Activated T-cell treated with anti-CD3 and anti-CD28 coated beads, Interleukin-2, amount 50 U/mL, for 4 hours (primary cell): ENCODE data around the gene XPO4. TPM values are rescaled to one million over a fixed set of nuclear protein-coding genes. Genes with fewer than 3 reads are reported as not detected.
"Not testable (repeated sequence)": the region's sequence is repeated elsewhere in the genome, so short reads cannot be mapped to it uniquely, and the experiment has no call there.

ENCODE experiments used
- ATAC-seq, 2 donors: fragments of 200-7000 bp; cut with Tn5 transposase; one replicate each; pipeline ENCODE4 v1.10.0; 2021
- DNase-seq: peaks from one replicate; pipeline ENCODE4 v3.0.0-alpha.2; 2020
- H3K27me3 Mint-ChIP-seq: one replicate; pipeline ENCODE4 v1.8.0; 2021; ENCODE audit warnings: low read depth, mixed read lengths
- H3K36me3 Mint-ChIP-seq: one replicate; pipeline ENCODE4 v1.8.0; 2022; ENCODE audit warnings: mixed read lengths; ENCODE audit not compliant: insufficient read depth
- H3K4me1 Mint-ChIP-seq: one replicate; pipeline ENCODE4 v1.8.0; 2021; ENCODE audit warnings: low read depth, mixed read lengths
- H3K4me3 Mint-ChIP-seq: one replicate; pipeline ENCODE4 v1.8.0; 2021; ENCODE audit warnings: mild to moderate bottlenecking, moderate library complexity, mixed read lengths
- H3K9me3 Mint-ChIP-seq: one replicate; pipeline ENCODE4 v1.8.0; 2021; ENCODE audit warnings: mixed read lengths
- total RNA-seq, 3 donors: library from RNA; stranded (reverse); gene quantifications; one replicate each; pipeline ENCODE4 v1.2.1, GENCODE V29; 2021

The XPO4 gene
- total RNA-seq, 3 donors from 2014 or later = 31.6 to 38.5 (median 38.1) TPM

DNA sequence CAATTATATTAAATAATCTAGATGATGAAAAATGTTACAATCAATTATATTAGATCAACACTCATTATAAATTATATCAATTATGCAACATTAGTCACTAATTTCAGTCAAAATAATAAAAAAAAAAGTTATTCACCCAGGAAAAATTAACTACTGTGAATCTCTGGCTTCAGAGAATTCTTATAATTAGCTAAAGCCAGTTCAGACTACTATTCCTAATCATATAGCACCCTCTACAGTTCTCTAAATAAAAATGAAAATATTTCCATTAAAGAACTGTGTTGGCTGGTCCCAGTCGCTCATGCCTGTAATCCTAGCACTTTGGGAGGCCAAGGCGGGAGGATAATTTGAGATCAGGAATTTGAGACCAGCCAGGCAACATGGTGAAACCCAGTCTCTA is 33.0 kb downstream of the XPO4 start:
- Mint-ChIP-seq H3K36me3 (peaks cover 17% of the 10 kb centered on the region), H3K9me3 (no peaks in the 10 kb centered on the region), H3K4me1 (peaks cover 28% of the 10 kb centered on the region), H3K27me3 (no peaks in the 10 kb centered on the region), H3K4me3 (no peak overlapping the region)
- ATAC-seq = no peak
- no peak for DNase-seq

DNA sequence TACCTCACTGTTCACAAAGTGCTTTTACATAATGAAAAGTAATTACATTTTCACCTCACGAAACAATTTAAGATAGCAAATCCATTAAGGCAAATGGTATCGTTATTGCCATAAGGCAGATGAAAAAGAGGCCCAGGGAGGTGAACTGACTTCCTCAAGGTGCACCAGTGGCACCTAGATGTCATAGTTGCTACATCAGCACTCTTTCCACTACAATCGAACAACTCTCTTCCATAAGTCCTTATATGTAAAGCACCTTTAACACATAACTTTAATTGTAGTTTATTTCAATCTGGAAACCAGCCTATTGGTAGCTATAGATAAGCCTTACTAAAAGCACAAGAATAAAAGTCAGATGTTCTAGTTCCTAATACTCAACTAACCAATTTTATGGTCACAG is 35.1 kb downstream of the XPO4 start:
- peaks cover 17% of the 10 kb centered on the region for H3K36me3 Mint-ChIP-seq
- H3K27me3 Mint-ChIP-seq = no peaks in the 10 kb centered on the region
- H3K9me3 Mint-ChIP-seq = no peaks in the 10 kb centered on the region
- no peak overlapping the region for H3K4me3 Mint-ChIP-seq
- ATAC-seq (no peak), DNase-seq (no peak)
- peaks cover 21% of the 10 kb centered on the region for H3K4me1 Mint-ChIP-seq

DNA sequence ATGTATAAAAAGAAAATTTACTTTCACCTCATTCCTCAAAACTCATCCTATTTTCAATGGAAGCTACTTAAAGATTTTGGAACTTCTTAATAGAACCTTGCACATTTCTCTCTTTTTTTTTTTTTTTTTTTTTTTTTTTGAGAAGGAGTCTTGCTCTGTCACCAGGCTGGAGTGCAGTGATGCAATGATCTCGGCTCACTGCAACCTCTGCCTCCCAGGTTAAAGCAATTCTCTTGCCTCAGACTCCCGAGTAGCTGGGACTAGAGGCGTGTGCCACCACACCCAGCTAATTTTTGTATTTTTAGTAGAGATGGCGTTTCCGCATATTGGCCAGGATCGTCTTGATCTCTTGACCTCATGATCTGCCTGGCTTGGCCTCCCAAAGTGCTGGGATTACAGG is 40.9 kb downstream of the XPO4 start:
- ATAC-seq, DNase-seq, H3K9me3 Mint-ChIP-seq, H3K4me3 Mint-ChIP-seq, H3K27me3 Mint-ChIP-seq: not testable (repeated sequence)
- H3K4me1 Mint-ChIP-seq = peaks cover 14% of the 10 kb centered on the region
- peaks cover 33% of the 10 kb centered on the region for H3K36me3 Mint-ChIP-seq

DNA sequence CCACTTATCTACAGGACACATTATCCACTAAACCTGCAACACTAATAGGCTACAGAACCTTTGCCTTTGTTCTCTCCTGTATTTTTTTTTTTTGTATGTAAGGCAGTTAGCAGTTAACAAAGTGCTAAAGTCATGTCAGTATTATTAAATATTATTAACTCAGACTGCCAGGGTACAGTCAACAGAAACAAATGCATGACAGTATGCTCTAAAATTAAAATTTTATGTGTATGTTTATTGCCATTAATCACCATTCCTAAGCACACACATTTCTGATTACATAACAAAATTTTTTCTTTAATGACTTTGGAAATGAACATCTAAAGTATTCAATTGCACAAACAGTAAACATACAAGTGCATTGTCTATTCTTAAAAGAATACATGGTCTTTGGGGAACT is 41.7 kb downstream of the XPO4 start:
- no peak for ATAC-seq
- Mint-ChIP-seq H3K4me3 (no peak overlapping the region), H3K36me3 (peaks cover 30% of the 10 kb centered on the region), H3K4me1 (peaks cover 8% of the 10 kb centered on the region), H3K27me3 (no peaks in the 10 kb centered on the region), H3K9me3 (no peaks in the 10 kb centered on the region)
- no peak for DNase-seq

DNA sequence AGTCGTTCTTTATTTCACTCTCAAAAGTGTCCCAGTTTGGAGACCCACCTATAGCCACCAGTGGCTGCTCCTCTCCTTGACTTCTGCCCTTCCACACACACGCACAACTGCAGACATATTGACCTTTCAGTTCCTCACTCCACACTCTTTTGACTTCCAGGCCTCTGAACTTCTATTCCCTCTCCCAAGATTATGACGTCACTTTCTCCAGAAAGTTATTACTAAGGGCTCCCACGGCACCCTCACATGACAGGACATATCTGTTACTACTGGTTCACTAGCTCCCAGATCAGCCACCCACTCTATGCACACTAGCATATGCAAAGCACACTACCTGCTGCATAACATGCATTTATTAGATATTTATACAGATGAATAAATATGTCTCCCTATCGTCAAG is 45.9 kb downstream of the XPO4 start:
- H3K4me3 Mint-ChIP-seq = no peak overlapping the region
- DNase-seq (no peak), ATAC-seq (no peak)
- peaks cover 2% of the 10 kb centered on the region for H3K4me1 Mint-ChIP-seq
- H3K36me3 Mint-ChIP-seq = peaks cover 29% of the 10 kb centered on the region
- H3K27me3 Mint-ChIP-seq = no peaks in the 10 kb centered on the region
- H3K9me3 Mint-ChIP-seq = no peaks in the 10 kb centered on the region

DNA sequence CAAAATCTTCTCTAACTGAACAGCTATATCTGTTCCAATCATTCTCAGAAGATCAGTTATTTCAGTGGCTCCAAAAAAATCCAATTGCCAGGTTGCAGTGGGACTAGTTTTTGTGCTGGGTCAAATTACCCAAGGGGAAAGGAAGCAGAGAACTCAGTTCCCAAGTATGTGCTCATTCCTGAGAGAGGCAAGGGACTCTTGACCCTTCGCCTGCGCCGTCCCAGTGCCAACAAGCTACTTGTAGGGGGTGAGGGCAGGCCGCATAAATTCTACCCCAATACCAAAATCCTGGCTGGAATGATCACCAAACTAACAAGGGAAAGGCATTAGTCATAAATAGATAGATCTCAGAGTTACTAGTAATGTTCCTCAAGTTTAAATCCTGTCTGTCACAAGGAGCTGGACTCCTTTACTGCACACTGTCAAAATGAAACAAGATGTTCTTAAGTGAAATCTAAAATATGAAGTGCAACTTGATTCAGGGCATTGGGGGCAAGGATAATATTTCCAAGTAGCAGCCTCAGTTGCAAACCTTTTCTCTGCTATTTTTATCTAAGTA is 50.6 kb downstream of the XPO4 start:
- no peaks in the 10 kb centered on the region for H3K4me1 Mint-ChIP-seq
- H3K9me3 Mint-ChIP-seq = no peaks in the 10 kb centered on the region
- no peaks in the 10 kb centered on the region for H3K27me3 Mint-ChIP-seq
- ATAC-seq = no peak
- no peak overlapping the region for H3K4me3 Mint-ChIP-seq
- DNase-seq = no peak
- H3K36me3 Mint-ChIP-seq = peaks cover 25% of the 10 kb centered on the region

DNA sequence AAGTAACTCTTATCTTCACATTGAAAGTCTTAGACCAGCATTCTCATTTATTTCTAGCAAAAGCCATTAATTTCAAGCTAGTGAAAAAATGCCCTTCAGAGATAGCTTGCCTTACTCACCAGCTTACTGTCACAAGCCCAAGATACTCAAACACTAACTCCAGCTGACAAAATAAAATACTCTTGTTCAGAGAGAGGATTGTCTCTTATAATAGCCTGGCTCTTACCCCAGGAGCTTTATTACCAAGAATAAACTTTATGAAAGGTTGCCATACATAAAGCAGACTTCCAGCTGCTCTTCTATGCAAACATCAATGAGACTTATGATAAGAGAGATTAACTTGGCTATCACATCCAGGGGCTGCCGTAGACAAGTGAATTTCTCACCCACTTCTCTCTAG is 53.6 kb downstream of the XPO4 start:
- peaks cover 13% of the 10 kb centered on the region for H3K36me3 Mint-ChIP-seq
- DNase-seq = no peak
- H3K4me1 Mint-ChIP-seq = no peaks in the 10 kb centered on the region
- no peak for ATAC-seq
- H3K9me3 Mint-ChIP-seq = no peaks in the 10 kb centered on the region
- H3K4me3 Mint-ChIP-seq = no peak overlapping the region
- no peaks in the 10 kb centered on the region for H3K27me3 Mint-ChIP-seq

DNA sequence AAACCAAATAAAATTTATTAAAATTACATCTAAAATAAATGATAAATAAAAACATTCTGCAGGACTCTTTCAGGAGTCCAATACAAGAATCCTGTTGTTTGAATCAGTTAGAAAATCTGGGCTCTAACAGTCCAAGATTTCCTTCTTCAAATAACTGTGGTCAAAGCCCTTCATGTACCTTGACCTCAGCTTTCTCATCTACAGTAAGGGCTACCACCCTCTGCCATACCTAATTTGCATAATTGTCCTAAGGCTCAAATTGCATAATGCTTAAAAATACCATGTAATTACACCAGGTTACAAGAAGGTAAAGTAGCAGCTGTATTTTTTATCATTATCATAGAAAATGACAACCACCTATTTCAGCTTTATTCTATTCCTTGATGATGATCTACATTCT is 54.3 kb downstream of the XPO4 start:
- no peaks in the 10 kb centered on the region for H3K27me3 Mint-ChIP-seq
- H3K36me3 Mint-ChIP-seq = peaks cover 14% of the 10 kb centered on the region
- DNase-seq (no peak), ATAC-seq (no peak)
- no peak overlapping the region for H3K4me3 Mint-ChIP-seq
- H3K9me3 Mint-ChIP-seq = no peaks in the 10 kb centered on the region
- no peaks in the 10 kb centered on the region for H3K4me1 Mint-ChIP-seq

DNA sequence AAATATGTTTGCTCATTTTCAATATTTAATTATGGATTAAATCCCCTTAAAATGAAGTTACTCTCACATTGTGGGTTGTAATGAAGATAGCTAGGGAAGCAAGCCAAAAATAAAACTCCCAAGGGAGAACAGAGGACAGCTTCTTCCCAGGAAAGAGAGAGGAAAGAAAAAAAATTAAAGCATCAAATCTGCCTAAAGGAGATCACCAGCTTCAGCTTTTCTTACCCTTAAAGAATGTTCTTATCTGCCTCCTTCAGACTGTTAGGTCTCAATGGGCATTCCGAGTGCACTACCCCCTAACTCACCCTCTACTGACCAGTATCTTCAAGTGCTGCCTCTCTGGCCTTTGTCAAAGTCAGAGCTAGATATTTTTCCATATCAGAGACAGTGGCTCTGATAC is 55.2 kb downstream of the XPO4 start:
- H3K4me1 Mint-ChIP-seq = no peaks in the 10 kb centered on the region
- ATAC-seq = no peak
- no peaks in the 10 kb centered on the region for H3K9me3 Mint-ChIP-seq

DNA sequence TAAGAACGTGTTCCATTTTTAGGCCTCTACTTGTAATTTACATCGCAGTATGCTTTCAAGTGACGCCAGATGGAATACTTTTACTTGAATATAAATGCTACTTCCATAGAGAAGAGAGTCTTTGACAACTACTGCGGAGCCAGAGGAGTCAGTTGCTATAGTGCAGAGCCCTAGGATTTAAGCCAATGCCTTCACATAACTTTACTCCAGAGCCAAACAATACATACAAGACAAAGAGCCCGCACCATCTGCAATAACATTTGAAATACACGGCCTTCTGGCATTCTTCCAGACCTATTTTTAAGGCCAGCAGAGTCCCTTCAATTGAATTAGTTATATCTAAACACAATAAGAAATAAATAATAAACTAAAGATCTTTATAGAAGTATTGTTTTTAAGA is 59.4 kb downstream of the XPO4 start:
- no peaks in the 10 kb centered on the region for H3K9me3 Mint-ChIP-seq
- ATAC-seq = no peak

More for the DNA sequence above, 55.2 kb downstream of the XPO4 start:
- no peak overlapping the region for H3K4me3 Mint-ChIP-seq
- no peak for DNase-seq
- no peaks in the 10 kb centered on the region for H3K27me3 Mint-ChIP-seq
- peaks cover 14% of the 10 kb centered on the region for H3K36me3 Mint-ChIP-seq

DNA sequence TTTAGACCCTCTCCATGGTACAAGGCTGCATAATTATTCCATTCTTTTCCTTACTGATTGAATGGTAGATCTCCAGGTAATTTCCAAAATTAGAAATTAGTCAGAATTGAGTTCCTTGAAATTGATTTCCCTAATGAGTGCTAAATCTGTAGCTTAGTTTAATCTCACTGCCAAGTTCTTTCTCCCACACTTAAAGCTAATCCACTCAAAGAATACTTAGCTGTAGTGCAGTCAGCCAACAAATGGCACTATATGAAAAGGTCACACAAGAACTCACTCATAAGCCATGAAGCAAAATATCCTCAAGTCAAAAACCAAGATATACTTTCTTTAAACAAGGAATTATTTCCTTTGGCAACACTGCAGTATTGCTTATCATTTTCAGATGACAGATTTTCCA is 62.0 kb downstream of the XPO4 start:
- Mint-ChIP-seq H3K9me3 (no peaks in the 10 kb centered on the region), H3K36me3 (peaks cover 34% of the 10 kb centered on the region), H3K4me1 (no peaks in the 10 kb centered on the region)

More for the DNA sequence above, 59.4 kb downstream of the XPO4 start:
- Mint-ChIP-seq H3K36me3 (peaks cover 20% of the 10 kb centered on the region), H3K4me3 (no peak overlapping the region), H3K4me1 (no peaks in the 10 kb centered on the region), H3K27me3 (no peaks in the 10 kb centered on the region)
- no peak for DNase-seq

DNA sequence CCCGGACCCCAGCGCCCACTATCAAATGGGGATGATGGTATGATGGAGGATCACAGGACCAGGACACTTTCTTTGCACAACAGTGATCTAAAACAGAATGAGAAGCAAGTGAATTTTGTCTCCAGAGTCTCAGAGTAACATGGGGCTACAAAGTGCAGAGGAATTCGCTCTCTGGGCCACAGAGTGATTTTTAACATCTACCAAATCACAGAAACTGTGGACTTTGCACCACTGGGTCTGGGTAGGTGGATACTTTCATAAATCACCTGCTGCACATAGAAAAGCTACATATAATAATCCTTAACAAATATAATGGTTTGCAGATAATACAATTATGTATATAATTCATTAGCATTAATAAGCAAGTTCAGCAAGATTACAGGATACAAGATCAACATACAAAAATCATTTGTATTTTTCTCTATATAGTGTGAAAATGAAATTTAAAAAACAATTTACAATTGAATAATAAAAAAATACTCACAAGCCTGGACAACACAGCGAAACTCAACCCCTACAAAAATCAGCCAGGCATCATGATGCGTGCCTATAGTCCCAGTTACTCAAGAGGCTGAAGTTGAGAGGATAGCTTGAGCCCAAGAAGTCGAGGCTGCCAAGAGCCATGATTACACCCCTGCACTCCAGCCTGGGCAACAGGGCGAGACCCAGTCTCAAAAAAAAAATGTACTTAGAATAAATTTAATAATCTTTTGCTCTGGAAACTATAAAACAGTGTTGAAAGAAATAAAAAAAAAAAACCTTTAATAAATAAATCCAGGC is 68.5 kb downstream of the XPO4 start:
- DNase-seq (no peak), ATAC-seq (no peak)
- Mint-ChIP-seq H3K36me3 (peaks cover 24% of the 10 kb centered on the region), H3K9me3 (no peaks in the 10 kb centered on the region), H3K27me3 (no peaks in the 10 kb centered on the region), H3K4me3 (no peak overlapping the region), H3K4me1 (no peaks in the 10 kb centered on the region)

More for the DNA sequence above, 62.0 kb downstream of the XPO4 start:
- Mint-ChIP-seq H3K27me3 (no peaks in the 10 kb centered on the region), H3K4me3 (no peak overlapping the region)
- DNase-seq = no peak
- ATAC-seq = no peak

DNA sequence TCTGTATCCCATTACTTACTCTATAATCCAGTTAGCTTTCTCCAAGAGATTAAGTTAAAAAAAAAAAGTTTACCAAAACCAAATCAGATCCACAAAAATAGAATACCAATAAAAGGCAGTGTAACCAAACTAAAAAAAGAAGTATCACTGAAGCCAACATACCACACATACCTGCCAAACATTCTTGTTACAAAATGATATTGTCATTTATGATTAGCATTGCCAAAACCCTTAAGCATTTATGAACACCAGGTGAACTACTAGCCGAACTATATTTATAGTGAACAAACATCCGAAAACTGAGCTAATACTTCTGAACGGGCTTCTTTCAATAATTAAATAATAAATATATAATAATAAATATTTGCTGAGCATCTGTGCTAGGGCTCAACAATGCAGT is 69.7 kb downstream of the XPO4 start:
- Mint-ChIP-seq H3K36me3 (peaks cover 21% of the 10 kb centered on the region), H3K4me1 (peaks cover 6% of the 10 kb centered on the region), H3K4me3 (no peak overlapping the region), H3K27me3 (no peaks in the 10 kb centered on the region), H3K9me3 (no peaks in the 10 kb centered on the region)
- DNase-seq = no peak
- ATAC-seq = no peak

DNA sequence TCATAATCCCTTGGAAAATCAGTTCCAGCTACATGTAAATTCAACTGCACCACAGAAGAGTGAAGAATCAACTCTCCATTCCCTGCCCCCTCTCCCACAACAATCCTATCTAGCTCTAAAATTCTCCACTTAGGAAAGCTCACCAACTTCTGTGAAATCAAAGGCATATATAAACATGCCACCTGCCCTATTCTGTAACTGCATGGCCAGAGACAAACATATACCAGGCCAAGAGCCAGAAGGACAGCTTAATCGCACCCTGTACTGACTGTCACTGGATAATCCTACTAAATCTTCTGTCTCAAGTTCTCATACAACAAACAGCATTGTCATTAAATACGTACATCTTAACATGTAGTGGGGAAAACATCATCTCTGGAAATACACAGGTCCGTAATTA is 70.6 kb downstream of the XPO4 start:
- DNase-seq (no peak), ATAC-seq (no peak)
- Mint-ChIP-seq H3K27me3 (no peaks in the 10 kb centered on the region), H3K36me3 (peaks cover 16% of the 10 kb centered on the region), H3K9me3 (no peaks in the 10 kb centered on the region), H3K4me3 (no peak overlapping the region), H3K4me1 (peaks cover 6% of the 10 kb centered on the region)

DNA sequence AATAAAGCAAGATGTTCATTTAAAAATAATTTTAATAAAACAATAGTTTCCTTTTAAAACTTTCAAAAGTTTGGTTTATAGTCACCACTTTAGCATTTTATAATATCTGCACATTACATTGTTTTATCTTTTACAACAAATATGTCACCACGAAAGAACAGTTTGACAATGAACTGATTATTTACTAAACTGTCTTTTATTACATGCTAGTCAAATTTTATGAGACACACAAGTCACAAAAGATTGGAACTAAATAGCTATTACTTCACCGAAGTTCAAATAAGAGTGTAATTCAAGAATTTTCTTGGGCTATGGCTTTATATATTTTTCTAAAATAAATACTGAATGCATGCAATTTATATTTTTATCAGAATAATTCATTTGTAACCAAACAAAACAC is 71.3 kb downstream of the XPO4 start:
- no peaks in the 10 kb centered on the region for H3K27me3 Mint-ChIP-seq
- H3K9me3 Mint-ChIP-seq = no peaks in the 10 kb centered on the region
- peaks cover 6% of the 10 kb centered on the region for H3K4me1 Mint-ChIP-seq
- ATAC-seq = no peak
- H3K36me3 Mint-ChIP-seq = peaks cover 11% of the 10 kb centered on the region
- H3K4me3 Mint-ChIP-seq = no peak overlapping the region
- DNase-seq = no peak
